Esophagus muscularis mucosa (tissue), 4 donors: ENCODE data around the gene IGSF5. TPM values are rescaled to one million over a fixed set of nuclear protein-coding genes. Genes with fewer than 3 reads are reported as not detected.

Source experiments
- DNase-seq: peaks from one replicate; pipeline ENCODE4 v3.0.0-alpha.2; 2017; ENCODE audit errors: extremely low spot score
- H3K27ac ChIP-seq, 4 donors: fragments of 200-600 bp; sonication (generic); replicated peaks in 1 of 4; 1 replicate in 3 of 4; 2 replicates in 1 of 4; pipeline ENCODE4 v1.5.1; 2016 to 2019; ENCODE audit warnings: mild to moderate bottlenecking in 1 of 4
- H3K27me3 ChIP-seq, 4 donors: fragments of 200-600 bp; sonication (generic); one replicate each; pipeline versions ENCODE4 v1.5.1 to v1.6.0; 2016 to 2019
- H3K36me3 ChIP-seq, 4 donors: fragments of 200-600 bp; sonication (generic); one replicate each; pipeline ENCODE4 v1.5.1; 2016 to 2019
- H3K4me1 ChIP-seq, 4 donors: fragments of 200-600 bp; sonication (generic); one replicate each; pipeline ENCODE4 v1.5.1; 2016 to 2019
- H3K4me3 ChIP-seq, 4 donors: fragments of 200-600 bp; sonication (generic); 1 replicate in 2 of 4; 2 replicates in 2 of 4; pipeline ENCODE4 v1.5.1; 2016 to 2019; ENCODE audit warnings: mild to moderate bottlenecking in 4 of 4, moderate library complexity in 1 of 4
- H3K9me3 ChIP-seq, 4 donors: fragments of 200-600 bp; sonication (generic); 1 replicate in 3 of 4; 2 replicates in 1 of 4; pipeline ENCODE4 v1.5.1; 2016 to 2019
- EP300 ChIP-seq: sonication (generic); formaldehyde crosslinking; IDR thresholded peaks from one replicate; pipeline ENCODE4 v1.6.1; 2017; ENCODE audit warnings: antibody characterized with exemption
- POLR2A ChIP-seq: fragments of 450-650 bp; IDR thresholded peaks from one replicate; pipeline ENCODE4 v1.6.1; 2017; ENCODE audit warnings: antibody characterized with exemption, moderate library complexity, mild to moderate bottlenecking, low read depth
- POLR2AphosphoS5 ChIP-seq, 2 donors: sonication (generic); formaldehyde crosslinking; IDR thresholded peaks; one replicate each; pipeline ENCODE4 v1.6.1; 2017; ENCODE audit warnings: antibody characterized with exemption in 2 of 2
- WGBS: methylation state at CpG from one replicate; pipeline ENCODE4 v1.1.5; 2018; 5-methylcytosine and 5-hydroxymethylcytosine counted together
- intact Hi-C: fragments of 100-400 bp; cut with DNase I; formaldehyde crosslinking; loops from one replicate; pipeline ENCODE4 v1.15.1; 2023
- total RNA-seq, 4 donors: library from RNA; depleted of rRNA; stranded (reverse); fragments of >200 nt; gene quantifications; one replicate each; pipeline versions ENCODE4 v1.1.0 to v1.2.1, GENCODE V29; 2016
- TF ChIP-seq, protein P1 (sequence below), 3 experiments: fragments of 200-600 bp in 2 of 3; fragments of 450-650 bp in 1 of 3; sonication (generic) in 2 of 3; IDR thresholded peaks; one replicate each; pipeline ENCODE4 v1.5.1; 2017 to 2019; ENCODE audit warnings: antibody characterized with exemption in 3 of 3, mild to moderate bottlenecking in 2 of 3, moderate library complexity in 1 of 3

Gene IGSF5
- total RNA-seq, 4 donors from 2014 or later, result not detected

GRCh38 chr21:39776589-39776988, 31.6 kb downstream of the IGSF5 start:
- no peak for DNase-seq
- no peaks in the 10 kb centered on the region for H3K9me3 ChIP-seq
- no peaks in the 10 kb centered on the region for H3K27me3 ChIP-seq
- intact Hi-C loops, result no loop called here
- no peaks in the 10 kb centered on the region for H3K4me1 ChIP-seq
- H3K4me3 ChIP-seq, result no peak overlapping the region
- 42% methylated on average over 2 of the region's 3 CpGs for WGBS
- TF ChIP-seq EP300 (no peak), POLR2AphosphoS5 (IDR thresholded peaks at IDR 0.05) (no peak), POLR2A (no peak)
- TF ChIP-seq, protein P1, sequence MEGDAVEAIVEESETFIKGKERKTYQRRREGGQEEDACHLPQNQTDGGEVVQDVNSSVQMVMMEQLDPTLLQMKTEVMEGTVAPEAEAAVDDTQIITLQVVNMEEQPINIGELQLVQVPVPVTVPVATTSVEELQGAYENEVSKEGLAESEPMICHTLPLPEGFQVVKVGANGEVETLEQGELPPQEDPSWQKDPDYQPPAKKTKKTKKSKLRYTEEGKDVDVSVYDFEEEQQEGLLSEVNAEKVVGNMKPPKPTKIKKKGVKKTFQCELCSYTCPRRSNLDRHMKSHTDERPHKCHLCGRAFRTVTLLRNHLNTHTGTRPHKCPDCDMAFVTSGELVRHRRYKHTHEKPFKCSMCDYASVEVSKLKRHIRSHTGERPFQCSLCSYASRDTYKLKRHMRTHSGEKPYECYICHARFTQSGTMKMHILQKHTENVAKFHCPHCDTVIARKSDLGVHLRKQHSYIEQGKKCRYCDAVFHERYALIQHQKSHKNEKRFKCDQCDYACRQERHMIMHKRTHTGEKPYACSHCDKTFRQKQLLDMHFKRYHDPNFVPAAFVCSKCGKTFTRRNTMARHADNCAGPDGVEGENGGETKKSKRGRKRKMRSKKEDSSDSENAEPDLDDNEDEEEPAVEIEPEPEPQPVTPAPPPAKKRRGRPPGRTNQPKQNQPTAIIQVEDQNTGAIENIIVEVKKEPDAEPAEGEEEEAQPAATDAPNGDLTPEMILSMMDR (IDR thresholded peaks at IDR 0.05), result no peak
- H3K36me3 ChIP-seq, result no peaks in the 10 kb centered on the region
- no peak overlapping the region for H3K27ac ChIP-seq

- Histone ChIP-seq H3K9me3 (no peaks in the 10 kb centered on the region), H3K4me3 (no peak overlapping the region), H3K36me3 (no peaks in the 10 kb centered on the region), H3K4me1 (no peaks in the 10 kb centered on the region), H3K27me3 (no peaks in the 10 kb centered on the region), H3K27ac (no peak overlapping the region)
- TF ChIP-seq, protein P1 (IDR thresholded peaks at IDR 0.05), result no peak
- TF ChIP-seq POLR2A (no peak), EP300 (no peak), POLR2AphosphoS5 (IDR thresholded peaks at IDR 0.05) (no peak)
- no peak for DNase-seq
- WGBS, result 72% methylated on average over 3 of the region's 3 CpGs
- intact Hi-C loops, result no loop called here
Observed at GRCh38 chr21:39781331-39781730, 36.3 kb downstream of the IGSF5 start.

DNA sequence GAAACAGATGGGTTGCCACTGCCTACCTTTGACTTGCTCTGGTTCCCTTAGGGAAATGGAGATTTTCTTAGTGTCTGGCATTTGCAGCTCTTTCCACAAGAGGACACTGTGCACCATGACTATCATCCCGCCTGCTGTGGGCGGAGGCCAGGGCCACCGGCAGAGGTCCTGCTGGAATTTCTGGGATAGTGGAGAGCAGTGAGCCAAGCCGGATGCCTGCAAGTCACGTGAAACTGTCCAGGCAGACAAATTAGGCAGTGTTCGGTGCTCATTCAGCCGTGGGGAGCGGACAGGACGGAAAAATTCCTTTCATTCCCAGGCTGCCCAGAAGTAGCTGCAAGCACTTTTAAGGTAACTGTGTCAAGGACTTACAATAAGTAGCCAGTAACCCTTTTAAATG, 43.4 kb downstream of the IGSF5 start:
- Histone ChIP-seq H3K27me3 (no peaks in the 10 kb centered on the region), H3K36me3 (no peaks in the 10 kb centered on the region), H3K27ac (peak overlapping the region; percentile 49 to 72 (median 58)), H3K4me3 (no peak overlapping the region), H3K9me3 (no peaks in the 10 kb centered on the region), H3K4me1 (peaks cover 0 to 21% (median 13%) of the 10 kb centered on the region in 4 donors)
- 32% methylated on average over 3 of the region's 9 CpGs for WGBS
- intact Hi-C loops, result loop anchor here (2.0 to 5.0 kb wide), 3 partner anchors 79 to 330 kb away; partner anchors contain the start of gene PCP4
- TF ChIP-seq POLR2A, result no peak
- TF ChIP-seq POLR2AphosphoS5 (IDR thresholded peaks at IDR 0.05), result peak; percentile 79 to 80
- peak; percentile 18 for TF ChIP-seq EP300
- TF ChIP-seq, protein P1 (IDR thresholded peaks at IDR 0.05), result peak; percentile 87 to 92 (median 90)
- DNase-seq, result peak; percentile 94

GRCh38 chr21:39796466-39796865, 51.5 kb downstream of the IGSF5 start:
- H3K27ac ChIP-seq, result no peak overlapping the region
- no peak overlapping the region for H3K4me3 ChIP-seq
- WGBS, result 99% methylated on average over 8 of the region's 8 CpGs
- no peaks in the 10 kb centered on the region for H3K27me3 ChIP-seq
- intact Hi-C loops, result no loop called here
- H3K36me3 ChIP-seq, result no peaks in the 10 kb centered on the region
- H3K4me1 ChIP-seq, result peaks cover 0 to 4% (median under 1%) of the 10 kb centered on the region in 4 donors
- no peaks in the 10 kb centered on the region for H3K9me3 ChIP-seq
- DNase-seq, result no peak
- TF ChIP-seq, protein P1 (IDR thresholded peaks at IDR 0.05), result no peak
- no peak for TF ChIP-seq EP300
- TF ChIP-seq POLR2A, result no peak
- TF ChIP-seq POLR2AphosphoS5 (IDR thresholded peaks at IDR 0.05), result no peak

DNA sequence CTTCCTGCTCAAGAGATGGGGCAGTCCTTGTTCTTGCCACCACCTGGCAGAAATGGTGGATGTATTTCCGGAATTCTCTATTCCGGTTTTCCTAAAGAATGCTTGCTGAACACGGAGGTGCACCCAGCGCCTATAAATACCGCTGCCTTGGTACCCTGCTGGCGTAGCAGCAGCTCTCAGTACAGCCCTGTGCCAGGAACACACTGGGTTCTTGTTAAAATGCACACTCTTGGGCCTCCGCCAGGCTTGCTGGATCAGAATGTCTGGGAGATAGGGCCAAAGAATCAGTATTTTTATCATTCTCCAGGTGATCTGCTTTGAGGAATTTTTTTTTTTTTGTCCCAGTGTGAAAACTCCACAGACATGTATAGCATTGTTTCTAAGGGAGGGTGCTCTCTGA, 54.2 kb downstream of the IGSF5 start:
- Histone ChIP-seq H3K9me3 (no peaks in the 10 kb centered on the region), H3K27me3 (no peaks in the 10 kb centered on the region), H3K36me3 (no peaks in the 10 kb centered on the region), H3K27ac (no peak overlapping the region), H3K4me3 (no peak overlapping the region), H3K4me1 (peaks cover 0 to 4% (median 0%) of the 10 kb centered on the region in 4 donors)
- no peak for TF ChIP-seq POLR2A
- no peak for TF ChIP-seq POLR2AphosphoS5 (IDR thresholded peaks at IDR 0.05)
- no peak for TF ChIP-seq EP300
- TF ChIP-seq, protein P1 (IDR thresholded peaks at IDR 0.05), result no peak
- 91% methylated on average over 6 of the region's 7 CpGs for WGBS
- intact Hi-C loops, result no loop called here
- DNase-seq, result no peak
